ENCODE results near the gene ARMC9. TPM values are rescaled to one million over a fixed set of nuclear protein-coding genes. Genes with fewer than 3 reads are reported as not detected.

ARMC9 gene
- total RNA-seq, 1 experiment from 2014 or later, result 16.4 TPM

GRCh38 chr2:231243866-231244265 lies 45.4 kb downstream of the ARMC9 start:
- no peak overlapping the region for H3K4me3 ChIP-seq (replicated peaks in 1 of 2; ENCODE audit: low read depth in 1 of 2, low read length in 2 of 2)
- TF ChIP-seq CTCF (IDR thresholded peaks at IDR 0.05 in 2 of 3, conservative IDR thresholded peaks at IDR 0.05 in 1 of 3; ENCODE audit: borderline replicate concordance in 1 of 3, insufficient read depth in 1 of 3, low read depth in 2 of 3, low read length in 2 of 3) (no peak), ATF3 (IDR thresholded peaks at IDR 0.05) (no peak), FOSL1 (IDR thresholded peaks at IDR 0.05; ENCODE audit: low read depth) (no peak), SRF (IDR thresholded peaks at IDR 0.05; ENCODE audit: low read depth) (no peak), CBX3 (IDR thresholded peaks at IDR 0.05; ENCODE audit: low read depth) (no peak), ZFX (IDR thresholded peaks at IDR 0.05) (no peak), ZNF274 (IDR thresholded peaks at IDR 0.05; ENCODE audit: low read depth, low read length) (no peak), YY1 (IDR thresholded peaks at IDR 0.05; ENCODE audit: extremely low read depth, insufficient replicate concordance, low read depth, low read length) (no peak), TCF7L2 (IDR thresholded peaks at IDR 0.05; ENCODE audit: borderline replicate concordance, extremely low read depth, insufficient read depth, insufficient read length) (no peak), SIN3A (IDR thresholded peaks at IDR 0.05; ENCODE audit: low read depth) (no peak), EGR1 (IDR thresholded peaks at IDR 0.05; ENCODE audit: low read depth) (no peak), REST (IDR thresholded peaks at IDR 0.05; ENCODE audit: low read depth) (no peak), JUND (IDR thresholded peaks at IDR 0.05) (no peak), EZH2 (IDR thresholded peaks at IDR 0.05) (no peak), RAD21 (IDR thresholded peaks at IDR 0.05; ENCODE audit: low read depth) (no peak), EZH2phosphoT487 (IDR thresholded peaks at IDR 0.05; ENCODE audit: borderline replicate concordance) (no peak), ELF1 (IDR thresholded peaks at IDR 0.05; ENCODE audit: borderline replicate concordance, low read depth) (no peak)
- H4K20me1 ChIP-seq (ENCODE audit: insufficient read depth), result no peaks in the 10 kb centered on the region
- no peaks in the 10 kb centered on the region for H3K79me2 ChIP-seq (ENCODE audit: insufficient read depth, low read length)
- no peaks in the 10 kb centered on the region for H3K36me3 ChIP-seq (ENCODE audit: control insufficient read depth in 1 of 2, insufficient read depth in 2 of 2, low read length in 2 of 2)
- ChIA-PET CTCF (no interaction called here), POLR2A (no interaction called here), RAD21 (ENCODE audit: low non-redundant PET in 1 of 2, low total read pairs in 2 of 2, uncharacterized antibody in 2 of 2, unreplicated experiment in 2 of 2) (no interaction called here)
- no peak for ATAC-seq
- BruUV-seq (replicated peaks), result no TSS peak
- H3K27ac ChIP-seq (ENCODE audit: low read depth, low read length), result no peak overlapping the region
- no peaks in the 10 kb centered on the region for H3K9me2 ChIP-seq (ENCODE audit: insufficient read depth)
- no peak overlapping the region for H3K9ac ChIP-seq (ENCODE audit: low read length)
- DNase-seq (ENCODE audit: low read depth, low spot score), result no peak
- no peak overlapping the region for H3K4me2 ChIP-seq (ENCODE audit: low read length)
- no peaks in the 10 kb centered on the region for H3K9me3 ChIP-seq (ENCODE audit: control insufficient read depth in 1 of 2, insufficient read depth in 1 of 2, low read depth in 1 of 2, low read length in 2 of 2)
- H3K4me1 ChIP-seq (ENCODE audit: control insufficient read depth in 1 of 2, insufficient read depth in 2 of 2, low read length in 2 of 2), result no peaks in the 10 kb centered on the region
- no peaks in the 10 kb centered on the region for H3K27me3 ChIP-seq (ENCODE audit: insufficient read depth, low read length)
- H2AFZ ChIP-seq (ENCODE audit: low read depth, low read length, poor library complexity, severe bottlenecking), result no peak overlapping the region
- intact Hi-C loops (cut with micrococcal nuclease), result no loop called here
